DND-41 (cell line): ENCODE data around the gene WNT9A.

ENCODE experiments used
- ATAC-seq: fragments of 200-7000 bp; cut with Tn5 transposase; 3 replicates; pipeline ENCODE4 v1.9.1; 2021; ENCODE audit warnings: low read depth; ENCODE audit not compliant: insufficient read depth
- DNase-seq: peaks from one replicate; pipeline ENCODE4 v3.0.0-alpha.2; 2020
- H2AFZ ChIP-seq: 2 replicates; pipeline ENCODE4 v1.6.0; 2012; ENCODE audit warnings: low read depth, low read length
- H3K27ac ChIP-seq: 2 replicates; pipeline ENCODE4 v1.5.1; 2012; ENCODE audit warnings: low read length, inconsistent platforms
- H3K27me3 ChIP-seq: fragments of 200-600 bp; sonication (generic); 2 replicates; pipeline ENCODE4 v1.6.0; 2012; ENCODE audit warnings: low read length, mild to moderate bottlenecking, inconsistent platforms; ENCODE audit not compliant: insufficient read depth, poor library complexity
- H3K36me3 ChIP-seq: 2 replicates; pipeline ENCODE4 v1.5.1; 2012; ENCODE audit warnings: low read length, inconsistent platforms; ENCODE audit not compliant: insufficient read depth
- H3K4me1 ChIP-seq: 2 replicates; pipeline ENCODE4 v1.5.1; 2012; ENCODE audit warnings: mild to moderate bottlenecking, low read length; ENCODE audit not compliant: insufficient read depth
- H3K4me2 ChIP-seq: 2 replicates; pipeline ENCODE4 v1.6.0; 2012; ENCODE audit warnings: mild to moderate bottlenecking, moderate library complexity, low read length, inconsistent platforms; ENCODE audit not compliant: insufficient read depth
- H3K4me3 ChIP-seq, 2 experiments: fragments of 200-600 bp in 1 of 2; shearing (Covaris generic) in 1 of 2; 2 replicates each; pipeline ENCODE4 v1.5.1; 2012 to 2016; ENCODE audit warnings: inconsistent platforms in 2 of 2, low read length in 2 of 2, mild to moderate bottlenecking in 2 of 2, low read depth in 1 of 2, moderate library complexity in 1 of 2
- H3K79me2 ChIP-seq: 2 replicates; pipeline ENCODE4 v1.6.0; 2012; ENCODE audit warnings: low read length, inconsistent platforms; ENCODE audit not compliant: insufficient read depth
- H3K9ac ChIP-seq: 2 replicates; pipeline ENCODE4 v1.6.0; 2012; ENCODE audit warnings: low read depth, mild to moderate bottlenecking, inconsistent platforms, low read length, moderate library complexity
- H3K9me3 ChIP-seq: 2 replicates; pipeline ENCODE4 v1.5.1; 2012; ENCODE audit warnings: low read length, moderate library complexity, mild to moderate bottlenecking, inconsistent platforms; ENCODE audit not compliant: insufficient read depth, severe bottlenecking
- H4K20me1 ChIP-seq: 2 replicates; pipeline ENCODE4 v1.6.0; 2012; ENCODE audit warnings: low read length; ENCODE audit not compliant: insufficient read depth
- CTCF ChIP-seq: IDR thresholded peaks from 2 replicates; pipeline ENCODE4 v1.5.1; 2012; ENCODE audit warnings: borderline replicate concordance, low read length, moderate library complexity, mild to moderate bottlenecking; ENCODE audit not compliant: poor library complexity, severe bottlenecking; ENCODE audit errors: extremely low read depth
- EZH2 ChIP-seq: IDR thresholded peaks from 3 replicates; pipeline ENCODE4 v1.6.1; 2012; ENCODE audit warnings: borderline replicate concordance, low read depth, mild to moderate bottlenecking, moderate library complexity, low read length, inconsistent platforms; ENCODE audit not compliant: severe bottlenecking

The WNT9A gene

GRCh38 chr1:227925582-227926198 lies 22.0 kb downstream of the WNT9A start:
- TF ChIP-seq CTCF: no peak
- TF ChIP-seq EZH2: no peak
- H3K4me3 ChIP-seq: no peak overlapping the region
- no peak overlapping the region for H3K27ac ChIP-seq
- H3K9me3 ChIP-seq: no peaks in the 10 kb centered on the region
- no peaks in the 10 kb centered on the region for H3K4me1 ChIP-seq
- H3K79me2 ChIP-seq: no peaks in the 10 kb centered on the region
- no peaks in the 10 kb centered on the region for H3K27me3 ChIP-seq
- no peak overlapping the region for H2AFZ ChIP-seq
- H3K9ac ChIP-seq: no peak overlapping the region
- DNase-seq: no peak
- ATAC-seq: no peak
- H4K20me1 ChIP-seq: no peaks in the 10 kb centered on the region; the same call in 1 of the 2 replicates
- no peaks in the 10 kb centered on the region for H3K36me3 ChIP-seq
- no peak overlapping the region for H3K4me2 ChIP-seq

GRCh38 chr1:227924833-227925574 lies 22.7 kb downstream of the WNT9A start:
- no peak for ATAC-seq
- no peak overlapping the region for H3K4me3 ChIP-seq
- TF ChIP-seq CTCF (no peak), EZH2 (no peak)

GRCh38 chr1:227924168-227924832 lies 23.4 kb downstream of the WNT9A start:
- Histone ChIP-seq H3K9me3 (no peaks in the 10 kb centered on the region), H3K9ac (no peak overlapping the region), H3K27me3 (no peaks in the 10 kb centered on the region), H4K20me1 (no peaks in the 10 kb centered on the region; the same call in 1 of the 2 replicates), H3K4me1 (no peaks in the 10 kb centered on the region), H2AFZ (no peak overlapping the region), H3K4me2 (no peak overlapping the region), H3K36me3 (no peaks in the 10 kb centered on the region), H3K79me2 (no peaks in the 10 kb centered on the region), H3K4me3 (no peak overlapping the region), H3K27ac (no peak overlapping the region)
- no peak for TF ChIP-seq CTCF
- no peak for TF ChIP-seq EZH2
- no peak for ATAC-seq
- no peak for DNase-seq

More at GRCh38 chr1:227924833-227925574, 22.7 kb downstream of the WNT9A start:
- H3K4me2 ChIP-seq: no peak overlapping the region
- no peaks in the 10 kb centered on the region for H3K79me2 ChIP-seq
- H3K36me3 ChIP-seq: no peaks in the 10 kb centered on the region
- no peak for DNase-seq
- H3K27me3 ChIP-seq: no peaks in the 10 kb centered on the region
- H3K4me1 ChIP-seq: no peaks in the 10 kb centered on the region
- H3K9ac ChIP-seq: no peak overlapping the region
- H2AFZ ChIP-seq: no peak overlapping the region
- H4K20me1 ChIP-seq: no peaks in the 10 kb centered on the region; the same call in 1 of the 2 replicates
- no peak overlapping the region for H3K27ac ChIP-seq
- no peaks in the 10 kb centered on the region for H3K9me3 ChIP-seq
